GM12892 (cell line): Measurements from ENCODE around the gene EOGT.

Experiments used
- POLR2A ChIP-seq: IDR thresholded peaks from 2 replicates; pipeline ENCODE4 v1.6.1; 2011; ENCODE audit warnings: low read depth, low read length, control low read depth
- POLR2AphosphoS5 ChIP-seq: IDR thresholded peaks from 2 replicates; pipeline ENCODE4 v1.6.1; 2011; ENCODE audit warnings: low read depth, low read length, control low read depth

DNA sequence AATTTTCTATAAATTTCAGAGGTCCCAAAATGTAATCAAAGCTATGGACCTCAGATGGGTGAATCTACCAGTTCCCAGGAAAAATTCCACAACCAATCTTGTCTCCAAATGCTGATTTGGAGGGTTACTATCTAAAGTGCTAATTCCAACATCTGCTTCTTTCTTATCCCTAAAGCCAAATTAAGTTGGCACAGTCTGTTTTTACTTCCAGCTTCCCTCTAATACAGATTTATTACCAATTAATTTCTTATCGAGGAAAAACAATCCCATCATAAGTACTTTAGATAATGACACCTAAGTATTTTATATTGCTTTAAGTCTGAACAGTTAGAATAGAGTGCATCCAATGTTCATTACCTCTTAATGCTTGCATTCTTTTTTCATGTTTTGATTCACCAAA is 68.3 kb downstream of the EOGT start:
- TF ChIP-seq POLR2A (no peak), POLR2AphosphoS5 (no peak)
